HG03139 (cell line): ENCODE results near the gene KMT2B.
"Not testable (repeated sequence)": the region's sequence is repeated elsewhere in the genome, so short reads cannot be mapped to it uniquely, and the experiment has no call there.

Experiments used
- ATAC-seq: cut with Tn5 transposase; IDR thresholded peaks from one replicate; pipeline ENCODE4 v1.9.1; 2021; ENCODE audit not compliant: unreplicated experiment

Gene KMT2B

GRCh38 chr19:35712567-35713505 is 5.0 kb upstream of the KMT2B start:
- ATAC-seq: no peak

- no peak for ATAC-seq
Measured at GRCh38 chr19:35713506-35713850, 4.3 kb upstream of the KMT2B start.

- ATAC-seq: no peak
Measured at GRCh38 chr19:35713904-35714495, 3.8 kb upstream of the KMT2B start.

GRCh38 chr19:35714601-35715354 is 3.0 kb upstream of the KMT2B start:
- ATAC-seq: no peak

- no peak for ATAC-seq
Measured at GRCh38 chr19:35715355-35715809, 2.4 kb upstream of the KMT2B start.

GRCh38 chr19:35715981-35716800 is 1.6 kb upstream of the KMT2B start:
- peak; percentile 4 for ATAC-seq

GRCh38 chr19:35716801-35717664 is 770 bp upstream of the KMT2B start:
- ATAC-seq: peak; percentile 43

GRCh38 chr19:35718345-35719041 is 690 bp downstream of the KMT2B start:
- no peak for ATAC-seq

- no peak for ATAC-seq
Measured at GRCh38 chr19:35719402-35720162, 1.8 kb downstream of the KMT2B start.

GRCh38 chr19:35720163-35720524 is 2.3 kb downstream of the KMT2B start:
- no peak for ATAC-seq

GRCh38 chr19:35720648-35721047 is 2.8 kb downstream of the KMT2B start:
- ATAC-seq: no peak

- no peak for ATAC-seq
Measured at GRCh38 chr19:35721374-35721773, 3.6 kb downstream of the KMT2B start.

- ATAC-seq: no peak
Measured at GRCh38 chr19:35722461-35722860, 4.7 kb downstream of the KMT2B start.

GRCh38 chr19:35722897-35723296 is 5.1 kb downstream of the KMT2B start:
- ATAC-seq: no peak

GRCh38 chr19:35723671-35724070 is 5.9 kb downstream of the KMT2B start:
- ATAC-seq: no peak

GRCh38 chr19:35724132-35724531 is 6.3 kb downstream of the KMT2B start:
- ATAC-seq: not testable (repeated sequence)

- ATAC-seq: no peak
Measured at GRCh38 chr19:35724560-35724959, 6.8 kb downstream of the KMT2B start.

GRCh38 chr19:35725216-35725861 is 7.5 kb downstream of the KMT2B start:
- ATAC-seq: no peak
